ENCODE measurements around the gene NFYC.

The NFYC gene

GRCh38 chr1:40783001-40783905 lies 91.7 kb downstream of the NFYC start, which contains the start of gene KCNQ4 (continued):
- peak; percentile 52; the same call in 1 of the 2 replicates for TF ChIP-seq ZBTB10 (tag by site-specific recombination; IDR thresholded peaks at IDR 0.05)
- TF ChIP-seq ZNF670 (tag by site-specific recombination; IDR thresholded peaks at IDR 0.05; ENCODE audit: low read depth), result no peak
- 0 out of 2 replicates have a peak, but pooled peaks have one; percentile 32 for TF ChIP-seq ZNF324 (tag by site-specific recombination; IDR thresholded peaks at IDR 0.05)
- no peak for TF ChIP-seq SCRT1 (tag by site-specific recombination; IDR thresholded peaks at IDR 0.05; ENCODE audit: borderline replicate concordance)
- TF ChIP-seq ZXDB (tag by site-specific recombination; IDR thresholded peaks at IDR 0.05), result peak; percentile 49
- TF ChIP-seq ZNF473 (tag by site-specific recombination; IDR thresholded peaks at IDR 0.05), result peak; percentile 25; the same call in 1 of the 2 replicates
- no peak for TF ChIP-seq REST (tag by site-specific recombination; IDR thresholded peaks at IDR 0.05)
- peak; percentile 58; the same call in 1 of the 2 replicates for TF ChIP-seq ZFP69B (tag by site-specific recombination; IDR thresholded peaks at IDR 0.05)
- no peak for TF ChIP-seq ZNF510 (tag by site-specific recombination; IDR thresholded peaks at IDR 0.05; ENCODE audit: insufficient replicate concordance)
- 0 out of 2 replicates have a peak, but pooled peaks have one; percentile 21 for TF ChIP-seq ZNF639 (tag by site-specific recombination; IDR thresholded peaks at IDR 0.05)
- no peak for TF ChIP-seq ZNF132 (tag by site-specific recombination; IDR thresholded peaks at IDR 0.05; ENCODE audit: borderline replicate concordance)
- peak; percentile 69; the same call in 1 of the 2 replicates for TF ChIP-seq ZNF658 (tag by site-specific recombination; IDR thresholded peaks at IDR 0.05)
- peak; percentile 52 for TF ChIP-seq SP3 (tag by site-specific recombination; IDR thresholded peaks at IDR 0.05)
- TF ChIP-seq ZNF133 (tag by site-specific recombination; IDR thresholded peaks at IDR 0.05), result peak; percentile 29; the same call in 1 of the 2 replicates
- TF ChIP-seq ZNF266 (tag by site-specific recombination; IDR thresholded peaks at IDR 0.05; ENCODE audit: low read depth), result peak; percentile 49; the same call in 1 of the 2 replicates
- peak; percentile 20; the same call in 1 of the 2 replicates for TF ChIP-seq ZNF423 (tag by site-specific recombination; IDR thresholded peaks at IDR 0.05)
- no peak; the same call in 1 of the 2 replicates for TF ChIP-seq ZNF10 (tag by site-specific recombination; IDR thresholded peaks at IDR 0.05)
- peak; percentile 97 for TF ChIP-seq ZNF335 (tag by site-specific recombination; conservative IDR thresholded peaks at IDR 0.05)
- TF ChIP-seq BCL6B (tag by site-specific recombination; IDR thresholded peaks at IDR 0.05), result no peak
- TF ChIP-seq BCL11B (tag by site-specific recombination; IDR thresholded peaks at IDR 0.05; ENCODE audit: low read depth), result peak; percentile 36; the same call in 1 of the 2 replicates
- TF ChIP-seq KLF7 (tag by site-specific recombination; IDR thresholded peaks at IDR 0.05; ENCODE audit: borderline replicate concordance), result peak; percentile 66
- no peak for TF ChIP-seq ZNF146 (tag by site-specific recombination; IDR thresholded peaks at IDR 0.05)
- TF ChIP-seq MYNN (tag by site-specific recombination; IDR thresholded peaks at IDR 0.05; ENCODE audit: borderline replicate concordance), result peak; percentile 57; the same call in 1 of the 2 replicates
- TF ChIP-seq TCF7L2 (IDR thresholded peaks at IDR 0.05; ENCODE audit: borderline replicate concordance, low read depth, low read length), result no peak
- TF ChIP-seq ZNF560 (tag by site-specific recombination; IDR thresholded peaks at IDR 0.05; ENCODE audit: borderline replicate concordance), result no peak
- peak; percentile 27 for TF ChIP-seq ZIC2 (tag by site-specific recombination; IDR thresholded peaks at IDR 0.05)
- no peak; the same call in 1 of the 2 replicates for TF ChIP-seq SCRT2 (tag by site-specific recombination; IDR thresholded peaks at IDR 0.05)
- TF ChIP-seq MEIS1 (CRISPR knock-in tag; IDR thresholded peaks at IDR 0.05; ENCODE audit: borderline replicate concordance), result no peak
- peak; percentile 60; the same call in 1 of the 2 replicates for TF ChIP-seq KLF8 (tag by site-specific recombination; IDR thresholded peaks at IDR 0.05)

Measured in HEK293 (cell line).